ENCODE data around the gene PCOLCE2. TPM values are rescaled to one million over a fixed set of nuclear protein-coding genes. Genes with fewer than 3 reads are reported as not detected.

Gene PCOLCE2
- total RNA-seq, 4 donors from 2014 or later = 5.2 to 9.1 (median 6.0) TPM; not detected in 1

GRCh38 chr3:142898346-142899213 is 9.7 kb upstream of the PCOLCE2 start:
- intact Hi-C loops (cut with DNase I; ENCODE audit: low total_unique reads) = no loop called here
- Histone ChIP-seq H3K27ac (no peak overlapping the region), H3K27me3 (no peaks in the 10 kb centered on the region), H3K36me3 (no peaks in the 10 kb centered on the region), H3K9me3 (no peaks in the 10 kb centered on the region), H3K4me1 (no peaks in the 10 kb centered on the region), H3K4me3 (no peak overlapping the region)
- WGBS, 2 donors (ENCODE audit: low coverage in 1 of 2) = 77 to 85% methylated on average over 2 to 3 of the region's 3 CpGs
- TF ChIP-seq CTCF (IDR thresholded peaks at IDR 0.05) = no peak
- TF ChIP-seq POLR2A (IDR thresholded peaks at IDR 0.05) = no peak
- TF ChIP-seq EP300 (IDR thresholded peaks at IDR 0.05; ENCODE audit: low read depth) = no peak
- TF ChIP-seq POLR2AphosphoS5 (IDR thresholded peaks at IDR 0.05) = no peak
- in situ Hi-C loops (cut with MboI; ENCODE audit: low pct_ligation_motif_present in 1 of 4, low pct_unique_long_range_greater_than_20kb in 1 of 4, low sequenced_read_pairs in 3 of 4) = no loop called here
- no peak for DNase-seq

GRCh38 chr3:142897807-142898206 is 8.9 kb upstream of the PCOLCE2 start:
- TF ChIP-seq POLR2A (IDR thresholded peaks at IDR 0.05) (no peak), EP300 (IDR thresholded peaks at IDR 0.05; ENCODE audit: low read depth) (no peak), CTCF (IDR thresholded peaks at IDR 0.05) (no peak), POLR2AphosphoS5 (IDR thresholded peaks at IDR 0.05) (no peak)
- intact Hi-C loops (cut with DNase I; ENCODE audit: low total_unique reads) (no loop called here), in situ Hi-C loops (cut with MboI; ENCODE audit: low pct_ligation_motif_present in 1 of 4, low pct_unique_long_range_greater_than_20kb in 1 of 4, low sequenced_read_pairs in 3 of 4) (no loop called here)
- Histone ChIP-seq H3K9me3 (no peaks in the 10 kb centered on the region), H3K36me3 (no peaks in the 10 kb centered on the region), H3K27me3 (no peaks in the 10 kb centered on the region), H3K4me1 (no peaks in the 10 kb centered on the region), H3K4me3 (no peak overlapping the region), H3K27ac (no peak overlapping the region)
- DNase-seq = no peak
- 59 to 71% methylated on average over 2 of the region's 2 CpGs for WGBS, 2 donors (ENCODE audit: low coverage in 1 of 2)

GRCh38 chr3:142896996-142897395 is 8.1 kb upstream of the PCOLCE2 start:
- Histone ChIP-seq H3K9me3 (no peaks in the 10 kb centered on the region), H3K36me3 (no peaks in the 10 kb centered on the region), H3K4me1 (no peaks in the 10 kb centered on the region), H3K27me3 (no peaks in the 10 kb centered on the region), H3K4me3 (no peak overlapping the region), H3K27ac (no peak overlapping the region)
- intact Hi-C loops (cut with DNase I; ENCODE audit: low total_unique reads) = no loop called here
- 42 to 51% methylated on average over 1 of the region's 1 CpG for WGBS, 2 donors (ENCODE audit: low coverage in 1 of 2)
- in situ Hi-C loops (cut with MboI; ENCODE audit: low pct_ligation_motif_present in 1 of 4, low pct_unique_long_range_greater_than_20kb in 1 of 4, low sequenced_read_pairs in 3 of 4) = no loop called here
- TF ChIP-seq POLR2AphosphoS5 (IDR thresholded peaks at IDR 0.05) (no peak), CTCF (IDR thresholded peaks at IDR 0.05) (no peak), EP300 (IDR thresholded peaks at IDR 0.05; ENCODE audit: low read depth) (no peak)
- DNase-seq = no peak

- intact Hi-C loops (cut with DNase I; ENCODE audit: low total_unique reads) = no loop called here
- in situ Hi-C loops (cut with MboI; ENCODE audit: low pct_ligation_motif_present in 1 of 4, low pct_unique_long_range_greater_than_20kb in 1 of 4, low sequenced_read_pairs in 3 of 4) = no loop called here
- DNase-seq = no peak
- WGBS, 2 donors (ENCODE audit: low coverage in 1 of 2) = 93 to 98% methylated on average over 4 to 9 of the region's 9 CpGs
- TF ChIP-seq CTCF (IDR thresholded peaks at IDR 0.05) (no peak), POLR2A (IDR thresholded peaks at IDR 0.05) (no peak), EP300 (IDR thresholded peaks at IDR 0.05; ENCODE audit: low read depth) (no peak), POLR2AphosphoS5 (IDR thresholded peaks at IDR 0.05) (no peak)
- Histone ChIP-seq H3K9me3 (no peaks in the 10 kb centered on the region), H3K4me3 (no peak overlapping the region), H3K36me3 (no peaks in the 10 kb centered on the region), H3K4me1 (no peaks in the 10 kb centered on the region), H3K27me3 (peaks cover 4% of the 10 kb centered on the region), H3K27ac (no peak overlapping the region)
These were observed 7.4 kb upstream of the PCOLCE2 start for GRCh38 chr3:142896201-142896755.

All from transverse colon (tissue), 4 donors.